Stimulated activated CD4-positive, alpha-beta T cell treated with anti-CD3 and anti-CD28 coated beads, TNF-alpha, amount 100 ng/mL, for 4 hours (primary cell): ENCODE results near the gene ARID4B.
"Not testable (repeated sequence)": the region's sequence is repeated elsewhere in the genome, so short reads cannot be mapped to it uniquely, and the experiment has no call there.

Source experiments
- DNase-seq, 3 experiments: peaks; one replicate each; pipeline ENCODE4 v3.0.0-alpha.2; 2020; ENCODE audit warnings: low read depth in 3 of 3

Gene ARID4B

GRCh38 chr1:235160957-235161684 lies 166.9 kb downstream of the ARID4B start, which contains the start of gene RBM34:
Gene RBM34 (minus strand): TSS chr1:235161250. CDS start chr1:235161226, 24 bp downstream.
- peak; percentile 83 to 87 (median 83) for DNase-seq

- peak in 1 of 3 experiments; percentile 4 for DNase-seq
These were observed 167.5 kb downstream of the ARID4B start for GRCh38 chr1:235160383-235160956.

- not testable (repeated sequence) for DNase-seq
These were observed 168.0 kb downstream of the ARID4B start for GRCh38 chr1:235159930-235160329.

- DNase-seq: not testable (repeated sequence)
These were observed 168.7 kb downstream of the ARID4B start for GRCh38 chr1:235159284-235159683.

GRCh38 chr1:235158680-235159079 lies 169.3 kb downstream of the ARID4B start:
- DNase-seq: no peak

- no peak for DNase-seq
These were observed 170.8 kb downstream of the ARID4B start for GRCh38 chr1:235157150-235157549.

GRCh38 chr1:235156740-235157139 lies 171.2 kb downstream of the ARID4B start:
- no peak for DNase-seq

GRCh38 chr1:235156265-235156664 lies 171.7 kb downstream of the ARID4B start:
- DNase-seq: no peak

- no peak for DNase-seq
These were observed 175.7 kb downstream of the ARID4B start for GRCh38 chr1:235152235-235152634.

GRCh38 chr1:235151033-235151432 lies 176.9 kb downstream of the ARID4B start:
- no peak for DNase-seq

GRCh38 chr1:235149824-235150223 lies 178.2 kb downstream of the ARID4B start:
- DNase-seq: no peak

- DNase-seq: no peak
These were observed 180.7 kb downstream of the ARID4B start for GRCh38 chr1:235147269-235147668.

- DNase-seq: no peak
These were observed 182.3 kb downstream of the ARID4B start for GRCh38 chr1:235145639-235146038.

GRCh38 chr1:235142991-235143390 lies 185.0 kb downstream of the ARID4B start:
- no peak for DNase-seq

GRCh38 chr1:235139315-235139714 lies 188.7 kb downstream of the ARID4B start:
- DNase-seq: no peak

GRCh38 chr1:235138821-235139220 lies 189.2 kb downstream of the ARID4B start:
- DNase-seq: no peak

GRCh38 chr1:235136111-235136510 lies 191.9 kb downstream of the ARID4B start:
- no peak for DNase-seq

GRCh38 chr1:235134171-235134570 lies 193.8 kb downstream of the ARID4B start:
- no peak for DNase-seq

GRCh38 chr1:235133086-235133485 lies 194.9 kb downstream of the ARID4B start:
- DNase-seq: no peak

GRCh38 chr1:235131961-235132360 lies 196.0 kb downstream of the ARID4B start:
- DNase-seq: no peak

GRCh38 chr1:235130766-235131270 lies 197.2 kb downstream of the ARID4B start:
- DNase-seq: no peak

GRCh38 chr1:235129774-235130570 lies 198.0 kb downstream of the ARID4B start:
- DNase-seq: no peak
